NK-92 (cell line): ENCODE data around the gene LRRC8C.

Experiments used
- DNase-seq: peaks from one replicate; lab custom pipeline; 2025; ENCODE audit not compliant: unreplicated experiment; lab: John Stamatoyannopoulos, UW

Gene LRRC8C

GRCh38 chr1:89670163-89670562 lies 37.2 kb downstream of the LRRC8C start:
- DNase-seq, result no peak

DNA sequence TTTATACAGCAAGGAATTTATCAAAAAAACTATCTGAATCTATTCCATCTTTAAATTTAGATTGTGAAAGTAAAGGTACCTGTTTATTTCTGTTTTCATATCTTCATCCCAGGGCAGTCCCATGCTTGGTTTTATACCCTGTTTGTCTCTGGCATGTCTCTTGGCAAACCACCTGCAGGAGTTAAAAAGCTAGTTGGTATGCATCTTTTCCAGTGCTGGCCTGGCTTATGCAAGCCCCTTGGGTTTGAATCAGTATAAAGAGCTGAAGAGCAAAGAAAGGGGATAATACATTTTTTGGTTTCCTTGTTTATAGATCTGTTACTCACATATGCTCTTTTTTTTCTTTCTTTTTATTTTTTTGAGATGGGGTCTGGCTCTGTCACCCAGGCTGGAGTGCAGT lies 37.8 kb downstream of the LRRC8C start:
- DNase-seq, result no peak

GRCh38 chr1:89671775-89672488 lies 39.0 kb downstream of the LRRC8C start:
- DNase-seq, result no peak

GRCh38 chr1:89672489-89673183 lies 39.7 kb downstream of the LRRC8C start:
- DNase-seq, result no peak

DNA sequence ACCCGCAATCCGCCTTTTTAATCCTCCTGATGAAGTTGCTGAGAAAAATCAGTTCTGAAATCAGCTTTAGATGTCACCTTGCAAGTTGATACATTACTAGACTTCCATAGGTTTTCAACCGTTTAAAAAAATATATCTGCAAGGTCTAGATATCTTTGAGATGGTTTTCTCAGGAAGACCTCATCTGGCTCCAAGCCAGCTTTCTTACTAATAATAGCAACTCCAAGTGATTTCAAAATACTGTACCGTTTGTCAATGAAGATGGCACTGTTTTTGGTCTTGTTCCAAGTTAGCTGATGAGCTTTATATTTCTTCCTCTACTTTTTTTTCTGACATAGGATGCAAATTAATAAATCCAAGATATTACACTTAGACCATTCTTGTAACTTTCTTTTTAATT lies 40.3 kb downstream of the LRRC8C start:
- DNase-seq, result no peak

DNA sequence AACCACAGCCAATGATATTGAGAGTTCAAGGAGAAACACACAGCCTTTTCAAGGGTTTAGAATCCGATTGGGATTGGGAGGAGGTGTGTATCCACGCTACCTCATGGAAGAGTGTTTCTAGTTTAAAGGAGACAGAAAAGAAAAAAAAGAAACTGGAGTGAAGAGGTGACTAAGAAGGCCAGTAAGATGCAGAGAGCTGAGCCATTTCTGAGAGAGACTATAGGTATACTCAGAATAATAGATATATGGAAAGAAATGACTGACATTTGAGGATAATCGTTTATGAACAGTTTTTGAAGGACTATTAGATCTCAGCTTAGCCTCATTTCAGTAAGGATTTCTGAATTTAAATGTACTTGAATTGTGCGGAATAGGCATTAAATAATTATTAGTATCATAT lies 42.8 kb downstream of the LRRC8C start:
- no peak for DNase-seq

DNA sequence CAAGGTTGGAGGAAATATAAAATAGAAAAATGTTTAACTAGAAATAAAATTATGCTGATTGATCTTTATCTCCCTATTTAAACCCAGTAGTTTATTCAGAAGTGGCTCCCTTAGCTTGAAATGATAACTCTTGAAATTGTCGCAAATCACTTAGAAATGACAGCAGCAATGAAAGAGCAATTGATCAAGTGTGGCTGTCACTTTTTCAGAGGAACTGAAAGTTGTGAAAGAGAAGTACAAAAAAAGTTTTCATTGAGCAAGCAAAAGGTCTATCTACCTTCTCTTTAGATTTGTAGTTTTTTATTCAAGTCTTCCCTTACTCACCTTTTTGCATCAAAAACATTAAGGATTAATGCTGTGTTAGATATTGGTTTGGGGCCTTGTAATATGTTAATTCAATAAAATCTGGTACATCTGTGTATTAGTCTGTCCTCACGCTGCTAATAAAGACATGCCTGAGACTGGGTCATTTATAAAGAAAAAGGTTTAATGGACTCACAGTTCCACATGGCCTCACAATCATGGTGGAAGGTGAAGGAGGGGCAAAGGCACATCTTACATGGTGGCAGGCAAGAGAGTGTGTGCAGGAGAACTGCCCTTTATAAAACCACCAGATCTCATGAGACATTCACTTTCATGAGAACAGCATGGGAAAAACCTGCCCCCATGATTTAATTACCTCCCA lies 48.3 kb downstream of the LRRC8C start:
- DNase-seq, result no peak

DNA sequence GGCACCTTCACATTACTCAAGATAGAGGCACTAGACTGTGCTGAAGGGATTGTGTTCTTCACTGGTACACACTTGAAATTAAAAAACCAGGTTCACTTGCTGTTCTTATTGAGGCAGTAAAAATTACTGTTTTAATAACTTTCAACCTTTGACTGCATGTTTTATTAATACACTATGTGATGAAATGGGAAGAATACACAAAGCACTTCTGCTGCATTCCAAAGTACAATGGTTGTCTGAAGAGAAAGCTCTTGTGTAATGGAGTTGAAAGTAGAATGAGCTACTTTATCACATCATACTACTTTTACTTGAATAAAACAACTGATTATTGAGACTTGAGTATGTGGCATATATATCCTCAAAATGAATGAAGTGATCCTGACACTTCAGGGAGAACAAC lies 49.7 kb downstream of the LRRC8C start:
- DNase-seq, result no peak

- no peak for DNase-seq
Observed at GRCh38 chr1:89685461-89685860, 52.5 kb downstream of the LRRC8C start.

- DNase-seq, result no peak
Observed at GRCh38 chr1:89686520-89686919, 53.6 kb downstream of the LRRC8C start.

GRCh38 chr1:89687254-89687653 lies 54.3 kb downstream of the LRRC8C start:
- DNase-seq, result no peak

GRCh38 chr1:89688607-89689006 lies 55.7 kb downstream of the LRRC8C start:
- DNase-seq, result no peak

- no peak for DNase-seq
Observed at GRCh38 chr1:89689234-89689633, 56.3 kb downstream of the LRRC8C start.

DNA sequence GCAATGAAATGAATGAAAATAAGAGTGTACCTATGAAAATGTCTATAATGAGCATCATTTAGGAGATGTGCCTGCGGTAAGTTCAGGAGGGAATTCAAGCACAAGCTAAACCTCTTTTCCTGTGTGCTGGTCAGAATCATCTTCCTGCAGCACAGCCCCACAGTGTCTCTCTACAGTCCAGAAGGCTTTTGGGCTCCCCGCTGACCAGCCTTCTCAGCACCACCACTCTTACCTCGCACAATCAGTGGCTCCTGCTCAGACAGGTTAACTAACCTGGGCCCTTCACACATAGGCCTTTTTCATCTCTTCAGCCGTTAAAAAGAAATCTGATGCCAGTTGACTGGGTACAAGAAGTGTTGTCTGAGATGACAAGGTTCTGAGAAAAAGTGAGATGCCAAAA lies 57.7 kb downstream of the LRRC8C start:
- DNase-seq, result no peak

DNA sequence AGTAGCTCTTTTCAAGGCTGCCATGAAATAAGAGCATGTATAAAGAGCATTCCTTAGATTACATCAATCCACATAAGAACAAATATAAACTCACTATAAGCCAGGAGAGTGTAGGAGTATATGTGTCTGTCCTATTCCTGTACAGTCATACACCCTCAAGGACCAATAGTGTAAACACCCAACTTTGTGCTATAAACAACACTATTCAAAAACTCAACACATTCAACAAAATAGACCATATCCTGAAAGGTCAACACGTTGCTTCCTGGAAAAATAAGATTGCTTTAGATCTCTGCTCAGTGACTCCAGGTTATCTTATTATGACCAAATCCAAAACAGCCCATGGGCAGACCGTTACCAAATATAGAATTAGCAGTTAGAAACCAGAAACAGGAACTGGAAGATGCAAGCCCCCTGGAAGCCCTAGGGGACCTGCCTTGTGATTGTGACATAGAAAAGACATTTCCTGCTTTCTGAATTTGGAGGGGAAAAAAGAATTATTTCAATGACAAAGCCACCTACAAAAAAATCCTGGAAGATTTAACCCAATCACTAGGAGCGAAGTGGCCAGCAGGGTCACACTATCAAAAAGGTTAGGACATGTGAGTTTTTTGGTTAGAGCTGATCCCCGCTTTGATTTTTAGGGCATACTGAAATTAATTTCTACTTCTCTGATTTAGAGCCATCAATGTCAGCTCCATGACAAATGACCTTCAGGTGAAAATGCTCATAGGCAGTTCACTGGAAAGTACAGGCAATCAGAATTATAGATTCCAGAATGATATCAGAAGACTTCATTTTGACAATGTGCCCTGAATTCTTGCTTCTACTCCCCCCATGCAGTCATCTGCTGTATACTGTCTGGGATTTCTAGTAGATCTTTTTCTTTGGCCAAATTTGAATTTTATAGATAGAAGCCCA lies 59.9 kb downstream of the LRRC8C start:
- DNase-seq, result no peak

GRCh38 chr1:89695847-89696246 lies 62.9 kb downstream of the LRRC8C start:
- DNase-seq, result no peak

GRCh38 chr1:89697383-89697782 lies 64.5 kb downstream of the LRRC8C start:
- no peak for DNase-seq

DNA sequence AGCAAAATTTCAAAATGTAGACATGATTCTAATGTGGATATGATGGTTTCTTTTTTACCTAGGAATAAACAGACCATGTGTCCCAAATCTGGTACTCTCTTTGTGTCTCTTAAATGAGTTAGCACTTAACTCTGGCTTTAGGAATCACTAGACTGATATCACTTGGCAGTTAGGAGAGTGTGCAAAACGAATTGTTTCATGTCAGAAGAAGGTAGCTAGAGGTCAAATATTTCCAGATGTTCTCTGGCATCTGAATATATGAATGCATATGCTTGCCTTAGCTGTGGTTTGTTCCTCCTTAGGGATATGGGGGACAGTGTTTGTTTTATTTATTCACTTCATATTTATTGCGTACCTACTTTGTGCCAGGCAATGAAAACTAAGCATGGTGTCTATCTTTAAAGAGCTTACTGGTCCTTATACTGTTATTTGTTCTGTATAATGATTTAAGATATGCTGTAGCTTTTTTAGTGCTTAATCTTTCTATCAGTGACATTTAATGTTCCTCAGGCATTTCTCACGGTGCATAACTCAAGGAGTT lies 65.2 kb downstream of the LRRC8C start:
- DNase-seq, result no peak

DNA sequence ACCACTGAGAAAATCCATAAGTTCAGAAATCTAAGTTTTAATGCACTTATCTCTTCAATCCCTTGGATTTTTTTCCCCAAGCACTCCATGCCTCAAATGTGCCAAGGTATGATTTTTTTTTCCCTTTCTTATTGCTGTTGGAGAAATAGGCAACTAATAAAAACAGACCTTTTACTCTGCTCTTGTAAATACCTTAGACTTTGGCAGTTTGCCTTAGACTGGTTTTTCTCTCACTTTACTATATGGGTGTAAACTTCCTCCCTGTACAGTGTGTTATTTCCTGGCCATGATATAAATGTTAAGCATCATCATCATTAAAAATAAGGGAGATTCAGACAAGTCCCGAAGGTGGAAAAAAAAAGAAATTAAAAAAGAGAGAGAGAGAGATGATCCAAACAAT lies 65.7 kb downstream of the LRRC8C start:
- no peak for DNase-seq

- DNase-seq, result no peak
Observed at GRCh38 chr1:89699451-89699986, 66.6 kb downstream of the LRRC8C start.
